HL-60 (cell line): ENCODE results near the gene UBE2U.
"Not testable (repeated sequence)": the region's sequence is repeated elsewhere in the genome, so short reads cannot be mapped to it uniquely, and the experiment has no call there.

Source experiments
- CTCF ChIP-seq: IDR thresholded peaks from one replicate; pipeline ENCODE4 v1.5.1; 2011; ENCODE audit warnings: low read length, control low read depth, inconsistent platforms; ENCODE audit not compliant: insufficient read depth
- GABPA ChIP-seq: IDR thresholded peaks from 2 replicates; pipeline ENCODE4 v1.6.1; 2012; ENCODE audit warnings: low read depth
- POLR2AphosphoS5 ChIP-seq: IDR thresholded peaks from 2 replicates; pipeline ENCODE4 v1.6.1; 2012; ENCODE audit warnings: low read depth
- REST ChIP-seq: IDR thresholded peaks from 2 replicates; pipeline ENCODE4 v1.6.1; 2012; ENCODE audit warnings: low read depth; ENCODE audit not compliant: insufficient replicate concordance
- SPI1 ChIP-seq: IDR thresholded peaks from 2 replicates; pipeline ENCODE4 v1.6.1; 2012; ENCODE audit warnings: low read depth, mild to moderate bottlenecking, borderline replicate concordance

GRCh38 chr1:64250472-64250871, 47.0 kb downstream of the UBE2U start:
- TF ChIP-seq CTCF, REST, POLR2AphosphoS5, GABPA, SPI1: not testable (repeated sequence)
